Astrocyte of the cerebellum (primary cell): Measurements from ENCODE around the gene FYN.

Source experiments
- DNase-seq: peaks from one replicate; pipeline ENCODE4 v3.0.0-alpha.2; 2011; ENCODE audit warnings: low read depth
- H3K4me3 ChIP-seq: 2 replicates; pipeline ENCODE4 v1.5.1; 2011; ENCODE audit warnings: mild to moderate bottlenecking, low read depth, low read length, moderate library complexity
- CTCF ChIP-seq: IDR thresholded peaks from 2 replicates; pipeline ENCODE4 v1.5.1; 2012; ENCODE audit warnings: low read length, low read depth, moderate library complexity, mild to moderate bottlenecking; ENCODE audit errors: missing control alignments
- in situ Hi-C: cut with HindIII; loops from 2 replicates; pipeline ENCODE4 v1.10.0; 2017; ENCODE audit warnings: low sequenced_read_pairs

Gene FYN

GRCh38 chr6:111625461-111626391 lies 247.5 kb downstream of the FYN start:
- DNase-seq, result no peak
- in situ Hi-C loops, result no loop called here
- no peak overlapping the region for H3K4me3 ChIP-seq
- TF ChIP-seq CTCF, result no peak

GRCh38 chr6:111625099-111625416 lies 248.2 kb downstream of the FYN start:
- in situ Hi-C loops, result no loop called here
- no peak for TF ChIP-seq CTCF
- H3K4me3 ChIP-seq, result no peak overlapping the region
- DNase-seq, result no peak

GRCh38 chr6:111624401-111625098 lies 248.7 kb downstream of the FYN start:
- no peak for DNase-seq
- in situ Hi-C loops, result no loop called here
- TF ChIP-seq CTCF, result no peak
- no peak overlapping the region for H3K4me3 ChIP-seq

GRCh38 chr6:111623046-111623718 lies 250.1 kb downstream of the FYN start:
- DNase-seq, result no peak
- no peak for TF ChIP-seq CTCF
- no peak overlapping the region for H3K4me3 ChIP-seq
- in situ Hi-C loops, result no loop called here

- DNase-seq, result no peak
- TF ChIP-seq CTCF, result no peak
- in situ Hi-C loops, result no loop called here
- no peak overlapping the region for H3K4me3 ChIP-seq
Measured at GRCh38 chr6:111620169-111620568, 253.1 kb downstream of the FYN start.

- no peak for TF ChIP-seq CTCF
- H3K4me3 ChIP-seq, result no peak overlapping the region
- no peak for DNase-seq
- in situ Hi-C loops, result no loop called here
Measured at GRCh38 chr6:111618407-111618806, 254.8 kb downstream of the FYN start.
